PFSK-1 (cell line): ENCODE measurements around the gene MTA3.

Source experiments
- REST ChIP-seq, 2 experiments: IDR thresholded peaks; 2 replicates each; pipeline versions ENCODE4 v1.6.1 to v1.8.0; 2011 to 2012; ENCODE audit warnings: low read depth in 2 of 2, low read length in 2 of 2, control low read depth in 1 of 2, inconsistent platforms in 1 of 2, mild to moderate bottlenecking in 1 of 2, moderate library complexity in 1 of 2; ENCODE audit not compliant: insufficient read depth in 1 of 2
- TAF1 ChIP-seq: IDR thresholded peaks from 2 replicates; pipeline ENCODE4 v1.6.1; 2012; ENCODE audit warnings: low read length, control low read depth, borderline replicate concordance; ENCODE audit not compliant: insufficient read depth

GRCh38 chr2:42567364-42567763 is 1.1 kb upstream of the MTA3 start:
- no peak for TF ChIP-seq TAF1
- no peak for TF ChIP-seq REST (IDR thresholded peaks at IDR 0.05; ENCODE audit: insufficient read depth in 1 of 2, low read depth in 2 of 2, low read length in 2 of 2)
